Measurements from ENCODE around the gene SYT17.

SYT17 gene

DNA sequence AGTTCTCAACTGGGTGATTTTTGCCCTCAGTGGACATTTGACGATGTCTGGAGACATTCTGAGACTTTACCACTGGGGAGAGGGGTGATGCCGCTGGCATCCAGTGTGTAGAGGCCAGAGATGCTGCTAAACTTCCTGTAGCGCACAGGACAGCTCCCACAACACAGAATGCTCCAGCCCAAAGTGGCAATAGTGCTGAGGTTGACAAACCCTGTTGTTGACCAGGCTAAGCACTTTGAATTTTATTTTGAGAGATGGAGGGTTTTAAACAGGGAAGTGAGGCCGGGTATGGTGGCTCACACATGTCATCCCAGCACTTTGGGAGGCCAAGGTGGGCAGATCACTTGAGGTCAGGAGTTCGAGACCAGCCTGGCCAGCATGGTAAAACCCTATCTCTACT is 44.0 kb downstream of the SYT17 start:
- DNase-seq (ENCODE audit: insufficient read length, low spot score) (no peak), FAIRE-seq (no peak)

GRCh38 chr16:19213885-19214284 is 45.8 kb downstream of the SYT17 start:
- no peak for FAIRE-seq
- DNase-seq (ENCODE audit: insufficient read length, low spot score): no peak

DNA sequence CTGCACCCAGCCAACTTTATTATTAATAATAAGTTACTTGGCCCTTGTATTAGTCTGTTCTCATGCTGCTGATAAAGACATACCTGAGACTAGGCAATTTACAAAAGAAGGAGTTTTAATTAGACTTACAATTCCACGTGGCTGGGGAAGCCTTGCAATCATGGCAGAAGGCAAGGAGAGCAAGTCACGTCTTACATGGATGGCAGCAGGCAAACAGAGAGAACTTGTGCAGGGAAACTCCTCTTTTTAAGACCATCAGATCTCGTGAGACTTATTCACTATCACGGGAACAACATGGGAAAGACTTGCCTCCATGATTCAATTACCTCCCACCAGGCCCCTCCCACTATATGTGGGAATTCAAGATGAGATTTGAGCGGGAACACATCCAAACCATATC is 47.7 kb downstream of the SYT17 start:
- FAIRE-seq: no peak
- no peak for DNase-seq (ENCODE audit: insufficient read length, low spot score)

DNA sequence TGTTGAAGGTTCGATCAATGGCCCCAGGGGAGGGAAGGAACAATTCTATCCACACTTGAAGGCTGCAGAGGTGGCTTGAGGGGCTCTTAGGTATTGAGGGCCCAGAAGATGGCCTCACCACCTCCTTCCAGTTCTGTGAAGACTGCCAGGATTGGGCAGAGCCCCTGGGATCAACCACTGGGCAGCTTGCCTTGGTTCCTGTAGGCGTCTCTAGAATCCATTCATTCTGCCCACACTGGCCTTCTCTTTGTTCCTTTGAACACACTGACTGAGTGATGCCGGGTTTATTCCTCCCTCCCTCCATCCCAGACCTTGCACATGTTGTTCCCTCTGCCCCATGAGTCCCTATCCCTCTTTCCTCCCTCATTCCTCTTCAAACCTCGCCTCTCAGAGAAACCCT is 50.5 kb downstream of the SYT17 start:
- DNase-seq (ENCODE audit: insufficient read length, low spot score) (no peak), FAIRE-seq (no peak)

GRCh38 chr16:19219836-19220235 is 51.8 kb downstream of the SYT17 start:
- DNase-seq (ENCODE audit: insufficient read length, low spot score): no peak
- FAIRE-seq: no peak

DNA sequence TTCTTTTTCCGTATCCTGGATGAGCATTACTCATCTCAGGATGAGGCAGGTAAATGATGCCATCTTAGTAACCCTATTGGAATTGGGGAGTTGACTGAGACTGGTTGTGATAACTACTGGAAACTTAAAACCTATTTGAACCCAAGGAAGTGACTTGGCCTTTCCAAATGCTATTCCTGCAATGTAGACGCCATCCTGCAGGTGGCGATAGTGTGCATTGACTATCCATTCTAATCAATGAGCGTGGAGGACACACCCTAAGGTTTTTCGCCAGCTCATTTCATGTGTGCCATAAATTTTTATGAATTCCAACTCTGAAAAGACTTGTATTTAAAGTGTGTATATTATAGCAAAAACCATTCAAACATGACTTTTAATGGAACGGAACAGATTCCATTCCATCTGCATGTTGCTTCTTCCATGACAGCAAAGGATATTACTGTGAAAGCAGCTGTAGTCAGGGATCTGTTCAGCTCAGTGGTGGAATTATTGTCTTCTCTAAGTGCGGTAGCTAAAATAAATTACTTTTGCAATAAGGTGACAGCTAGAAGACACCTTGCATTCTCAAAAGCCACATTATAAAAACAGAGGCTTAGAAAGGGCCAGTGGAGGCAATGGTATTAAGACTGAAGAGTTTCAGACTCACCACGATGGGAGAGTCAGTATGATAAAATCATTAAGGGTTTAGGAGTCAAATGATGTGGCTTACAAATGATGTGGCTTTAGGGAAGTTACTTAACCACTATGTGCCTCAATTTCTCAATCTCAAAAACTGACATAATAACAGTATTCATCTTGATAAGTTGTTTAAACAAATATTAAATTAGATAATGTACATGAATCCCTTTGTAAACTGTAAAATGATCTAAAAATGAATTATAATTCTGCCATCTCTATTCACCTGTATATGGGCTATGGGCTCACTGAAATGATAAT is 55.5 kb downstream of the SYT17 start:
- DNase-seq (ENCODE audit: insufficient read length, low spot score) (no peak), FAIRE-seq (peak; percentile 18)

GRCh38 chr16:19225651-19226050 is 57.6 kb downstream of the SYT17 start:
- DNase-seq (ENCODE audit: insufficient read length, low spot score) (no peak), FAIRE-seq (no peak)

GRCh38 chr16:19227643-19228042 is 59.6 kb downstream of the SYT17 start:
- DNase-seq (ENCODE audit: insufficient read length, low spot score) (no peak), FAIRE-seq (no peak)

GRCh38 chr16:19228052-19228451 is 60.0 kb downstream of the SYT17 start:
- FAIRE-seq (no peak), DNase-seq (ENCODE audit: insufficient read length, low spot score) (no peak)

GRCh38 chr16:19228575-19228974 is 60.5 kb downstream of the SYT17 start:
- DNase-seq (ENCODE audit: insufficient read length, low spot score): no peak
- no peak for FAIRE-seq

DNA sequence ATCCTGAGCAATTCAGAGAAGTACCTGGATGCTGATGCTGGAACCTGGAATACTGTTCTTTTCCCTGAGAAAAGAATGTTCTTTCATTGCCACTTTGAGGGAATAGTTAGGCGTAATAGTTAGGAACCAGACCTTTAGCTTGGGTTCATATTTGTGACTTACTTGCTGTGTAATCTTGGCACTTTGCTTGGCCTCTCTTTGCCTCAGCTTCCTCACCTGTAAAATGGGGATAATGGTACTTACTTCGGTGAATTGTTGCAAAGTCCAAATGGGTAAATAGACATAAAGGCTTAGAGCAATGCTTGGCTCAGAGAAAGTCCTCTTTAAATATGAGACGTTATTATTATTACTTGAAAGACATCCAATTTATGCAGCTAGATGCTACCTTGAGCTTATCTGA is 62.5 kb downstream of the SYT17 start:
- DNase-seq (ENCODE audit: insufficient read length, low spot score) (no peak), FAIRE-seq (no peak)

DNA sequence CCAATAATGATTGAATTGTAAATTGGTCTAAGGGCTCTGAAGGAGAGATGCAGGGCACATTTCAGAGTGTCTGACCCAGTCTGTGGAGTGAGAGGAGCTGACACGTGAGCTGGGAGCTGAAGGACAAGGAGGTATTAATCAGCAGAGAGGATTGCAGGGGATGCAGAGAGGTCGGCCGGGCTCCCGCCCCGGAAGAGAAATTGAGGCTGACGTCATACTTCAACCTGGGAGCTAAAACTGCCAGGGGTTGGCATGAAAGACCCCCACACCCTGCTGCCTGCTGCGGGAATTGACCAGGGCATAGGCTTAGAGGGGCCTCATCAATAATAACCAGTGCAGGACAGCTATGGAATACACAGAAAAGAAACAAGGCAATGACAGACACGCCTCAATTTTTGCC is 63.8 kb downstream of the SYT17 start:
- FAIRE-seq (no peak), DNase-seq (ENCODE audit: insufficient read length, low spot score) (no peak)

GRCh38 chr16:19232988-19233387 is 64.9 kb downstream of the SYT17 start:
- FAIRE-seq (no peak), DNase-seq (ENCODE audit: insufficient read length, low spot score) (no peak)

- DNase-seq (ENCODE audit: insufficient read length, low spot score) (no peak), FAIRE-seq (no peak)
Measured at GRCh38 chr16:19235478-19235877, 67.4 kb downstream of the SYT17 start.

DNA sequence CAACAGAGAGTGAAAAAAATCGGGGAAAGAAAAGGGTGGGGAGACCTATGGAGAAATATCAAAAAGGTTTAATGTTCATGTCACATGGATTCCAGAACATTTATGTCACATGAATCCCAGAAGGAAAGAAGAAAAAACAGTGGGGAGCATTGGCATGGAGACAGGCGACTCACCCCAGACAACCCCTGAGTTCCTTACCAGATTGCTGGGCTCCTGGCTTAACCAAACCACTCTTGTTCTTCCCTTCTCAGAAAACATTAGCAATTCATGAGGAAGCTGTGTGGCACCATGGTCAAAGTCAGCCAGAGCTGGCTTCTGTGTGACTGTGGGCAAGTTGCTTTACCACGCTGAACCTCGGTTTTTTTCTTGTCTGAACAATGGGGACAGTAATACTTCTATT is 67.8 kb downstream of the SYT17 start:
- DNase-seq (ENCODE audit: insufficient read length, low spot score) (no peak), FAIRE-seq (no peak)

GRCh38 chr16:19236561-19237209 is 68.6 kb downstream of the SYT17 start:
- DNase-seq (ENCODE audit: insufficient read length, low spot score): no peak
- FAIRE-seq: no peak

- no peak for DNase-seq (ENCODE audit: insufficient read length, low spot score)
Measured at GRCh38 chr16:19238406-19238805, 70.4 kb downstream of the SYT17 start.

DNA sequence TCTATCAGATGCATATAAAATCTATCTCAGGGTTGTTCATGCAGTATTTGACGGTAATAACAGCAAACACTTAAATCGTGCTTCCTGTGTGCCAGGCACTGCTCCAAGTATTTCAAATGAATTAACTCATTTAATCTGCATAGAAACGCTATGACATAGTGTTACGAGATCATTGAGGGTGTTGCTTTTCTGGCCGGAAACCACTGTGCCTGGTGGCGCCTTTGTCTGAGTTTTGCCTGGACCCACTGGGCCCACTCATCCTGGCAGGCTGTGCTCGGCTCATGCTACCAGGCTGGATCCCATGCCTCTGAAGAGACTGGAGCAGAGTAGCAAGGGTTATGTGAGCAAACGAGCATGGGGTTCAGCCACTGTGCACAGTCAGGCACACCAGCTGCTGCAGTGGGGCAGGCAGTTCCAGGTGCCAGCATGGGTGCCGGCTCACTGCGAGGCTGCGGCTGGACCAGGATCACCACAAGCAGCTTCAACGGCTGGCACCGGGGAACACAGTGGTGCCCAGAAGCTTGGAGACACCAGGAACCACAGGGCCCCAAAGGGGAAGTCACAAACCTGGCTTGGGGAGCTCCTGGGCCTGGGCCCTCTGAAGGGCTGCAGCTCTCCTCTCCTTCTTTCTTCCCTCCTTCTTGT is 71.6 kb downstream of the SYT17 start:
- FAIRE-seq (no peak), DNase-seq (ENCODE audit: insufficient read length, low spot score) (no peak)

More at GRCh38 chr16:19238406-19238805, 70.4 kb downstream of the SYT17 start:
- no peak for FAIRE-seq

- FAIRE-seq: no peak
- no peak for DNase-seq (ENCODE audit: insufficient read length, low spot score)
Measured at GRCh38 chr16:19240494-19240893, 72.5 kb downstream of the SYT17 start.

DNA sequence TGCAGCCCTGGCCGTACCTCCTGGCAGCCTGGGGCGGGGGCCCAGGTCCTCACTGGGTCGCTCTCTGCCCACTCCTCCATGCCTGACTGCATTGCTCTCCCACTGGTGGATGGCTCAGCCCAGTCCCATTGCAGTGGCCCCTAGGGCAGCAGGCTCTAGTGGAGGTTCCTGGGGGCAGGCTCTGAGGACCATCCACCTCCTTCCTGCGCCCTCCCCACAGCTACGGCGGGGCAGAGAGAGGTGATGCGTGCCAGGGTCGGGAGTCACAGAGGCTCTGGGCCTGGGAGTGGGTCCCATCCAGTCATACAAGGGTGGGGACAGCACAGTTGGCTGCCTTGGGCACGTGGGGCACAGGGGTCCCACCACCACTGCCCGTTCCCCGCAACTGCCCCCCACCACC is 73.5 kb downstream of the SYT17 start:
- no peak for DNase-seq (ENCODE audit: insufficient read length, low spot score)
- no peak for FAIRE-seq

GRCh38 chr16:19242186-19242585 is 74.1 kb downstream of the SYT17 start:
- no peak for DNase-seq (ENCODE audit: insufficient read length, low spot score)

More at GRCh38 chr16:19242186-19242585, 74.1 kb downstream of the SYT17 start:
- no peak for FAIRE-seq

Measured in GM19239 (cell line).